Subcutaneous adipose tissue (tissue), 4 donors: Measurements from ENCODE around the gene INPP4B. TPM values are rescaled to one million over a fixed set of nuclear protein-coding genes. Genes with fewer than 3 reads are reported as not detected.

Experiments used
- total RNA-seq, 4 donors: library from RNA; depleted of rRNA; stranded (reverse); fragments of >200 nt; gene quantifications; one replicate each; pipeline ENCODE4 v1.1.0, GENCODE V29; 2016
- TF ChIP-seq, protein P1 (sequence below): fragments of 450-650 bp; IDR thresholded peaks from one replicate; pipeline ENCODE4 v1.5.1; 2016; ENCODE audit warnings: low read depth, mild to moderate bottlenecking, control low read depth, antibody characterized with exemption, moderate library complexity

Gene INPP4B
- total RNA-seq, 4 donors from 2014 or later, result 14.3 to 28.1 (median 24.6) TPM

DNA sequence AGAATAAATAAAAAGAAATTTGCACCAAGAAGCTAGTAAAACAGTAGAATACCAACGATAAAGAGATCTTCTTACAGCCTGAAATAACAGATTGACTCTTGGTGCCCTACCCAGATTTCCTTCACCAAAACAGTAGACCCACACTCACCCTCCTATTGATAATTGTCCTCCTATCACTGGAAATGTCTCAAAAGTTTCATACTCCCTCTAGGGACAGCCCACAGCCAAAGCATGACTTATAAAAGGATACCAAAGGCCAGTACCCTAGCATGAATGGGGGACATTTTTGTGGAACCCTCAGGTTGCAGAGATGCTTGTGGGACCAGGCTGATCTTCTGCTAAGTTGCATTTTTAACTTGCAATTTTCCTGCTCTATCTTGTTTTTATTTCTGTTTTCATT, 104.1 kb downstream of the INPP4B start:
- TF ChIP-seq, protein P1, sequence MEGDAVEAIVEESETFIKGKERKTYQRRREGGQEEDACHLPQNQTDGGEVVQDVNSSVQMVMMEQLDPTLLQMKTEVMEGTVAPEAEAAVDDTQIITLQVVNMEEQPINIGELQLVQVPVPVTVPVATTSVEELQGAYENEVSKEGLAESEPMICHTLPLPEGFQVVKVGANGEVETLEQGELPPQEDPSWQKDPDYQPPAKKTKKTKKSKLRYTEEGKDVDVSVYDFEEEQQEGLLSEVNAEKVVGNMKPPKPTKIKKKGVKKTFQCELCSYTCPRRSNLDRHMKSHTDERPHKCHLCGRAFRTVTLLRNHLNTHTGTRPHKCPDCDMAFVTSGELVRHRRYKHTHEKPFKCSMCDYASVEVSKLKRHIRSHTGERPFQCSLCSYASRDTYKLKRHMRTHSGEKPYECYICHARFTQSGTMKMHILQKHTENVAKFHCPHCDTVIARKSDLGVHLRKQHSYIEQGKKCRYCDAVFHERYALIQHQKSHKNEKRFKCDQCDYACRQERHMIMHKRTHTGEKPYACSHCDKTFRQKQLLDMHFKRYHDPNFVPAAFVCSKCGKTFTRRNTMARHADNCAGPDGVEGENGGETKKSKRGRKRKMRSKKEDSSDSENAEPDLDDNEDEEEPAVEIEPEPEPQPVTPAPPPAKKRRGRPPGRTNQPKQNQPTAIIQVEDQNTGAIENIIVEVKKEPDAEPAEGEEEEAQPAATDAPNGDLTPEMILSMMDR, result no peak

DNA sequence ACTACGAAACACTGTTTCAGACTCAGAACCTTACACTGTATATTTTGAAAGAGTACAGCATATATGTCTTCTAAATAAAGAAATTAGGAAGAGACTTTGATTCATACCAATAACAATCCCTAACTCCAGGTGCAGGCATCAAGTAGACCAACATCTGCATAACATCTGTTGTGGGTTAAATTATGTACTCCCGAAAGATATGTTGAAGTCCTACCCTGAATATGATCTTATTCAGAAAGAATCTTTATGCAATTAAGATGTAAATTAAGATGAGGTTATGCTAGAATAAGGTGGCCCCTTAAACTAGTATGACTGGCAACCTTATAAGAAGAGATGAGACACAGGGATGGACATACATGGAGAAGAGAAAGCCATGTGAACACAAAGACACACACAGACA, 117.9 kb downstream of the INPP4B start:
- TF ChIP-seq, protein P1, result no peak

DNA sequence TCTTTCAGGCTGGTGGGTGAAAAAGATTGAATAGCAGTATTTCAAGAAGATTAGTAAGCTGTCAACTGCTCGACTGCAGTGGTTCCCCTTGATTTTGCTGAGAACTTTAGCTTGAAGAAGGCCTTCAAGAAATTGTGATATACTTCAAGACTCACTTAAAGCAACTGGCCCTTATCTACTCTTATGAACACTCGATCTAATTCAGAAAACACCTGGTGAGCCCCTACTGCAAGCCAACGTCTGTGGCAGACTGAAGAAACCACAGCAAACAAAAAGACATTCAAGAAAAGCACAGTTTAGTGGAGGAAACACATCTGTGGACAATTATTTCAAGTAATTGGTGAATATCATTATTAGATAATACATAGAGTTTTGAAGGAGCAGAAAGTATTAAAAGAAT, 119.0 kb downstream of the INPP4B start:
- TF ChIP-seq, protein P1, result no peak

DNA sequence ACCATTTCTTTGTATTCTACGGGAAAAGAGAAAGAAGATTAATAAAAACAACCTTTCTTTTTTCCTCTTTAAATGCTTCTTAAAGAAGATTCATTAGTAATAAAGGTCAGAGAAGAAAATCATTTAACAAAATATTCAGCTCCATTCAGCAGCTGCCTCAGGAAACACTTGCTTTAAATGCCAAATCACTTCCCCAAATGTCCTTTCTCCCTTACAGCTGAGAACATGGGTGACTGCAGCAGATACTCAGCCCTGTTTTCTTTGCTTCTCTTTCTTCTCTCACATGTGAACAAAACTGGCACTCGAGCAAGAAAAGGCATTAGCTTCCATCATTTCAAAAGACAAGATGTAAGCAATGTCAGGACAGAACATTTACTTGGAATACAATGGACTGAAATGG, 120.2 kb downstream of the INPP4B start:
- TF ChIP-seq, protein P1, result no peak

DNA sequence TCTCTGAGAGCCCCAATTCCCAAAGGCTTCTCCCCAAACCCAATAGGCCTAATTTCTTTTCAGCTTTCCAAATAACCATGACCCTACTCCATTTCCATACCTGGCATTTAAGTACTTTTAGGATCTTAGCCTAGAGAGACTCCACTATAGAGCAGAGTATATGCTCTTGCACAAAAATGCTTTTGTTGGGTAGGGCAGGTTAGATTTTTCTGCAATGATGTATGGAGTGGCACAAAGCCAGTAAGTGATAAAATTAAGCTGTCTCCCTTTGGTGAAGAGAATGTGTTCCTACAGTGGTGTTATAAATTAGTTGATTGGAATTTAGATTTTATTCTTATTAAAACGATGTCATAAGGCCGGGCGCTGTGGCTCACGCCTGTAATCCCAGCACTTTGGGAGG, 124.9 kb downstream of the INPP4B start:
- TF ChIP-seq, protein P1, result no peak

DNA sequence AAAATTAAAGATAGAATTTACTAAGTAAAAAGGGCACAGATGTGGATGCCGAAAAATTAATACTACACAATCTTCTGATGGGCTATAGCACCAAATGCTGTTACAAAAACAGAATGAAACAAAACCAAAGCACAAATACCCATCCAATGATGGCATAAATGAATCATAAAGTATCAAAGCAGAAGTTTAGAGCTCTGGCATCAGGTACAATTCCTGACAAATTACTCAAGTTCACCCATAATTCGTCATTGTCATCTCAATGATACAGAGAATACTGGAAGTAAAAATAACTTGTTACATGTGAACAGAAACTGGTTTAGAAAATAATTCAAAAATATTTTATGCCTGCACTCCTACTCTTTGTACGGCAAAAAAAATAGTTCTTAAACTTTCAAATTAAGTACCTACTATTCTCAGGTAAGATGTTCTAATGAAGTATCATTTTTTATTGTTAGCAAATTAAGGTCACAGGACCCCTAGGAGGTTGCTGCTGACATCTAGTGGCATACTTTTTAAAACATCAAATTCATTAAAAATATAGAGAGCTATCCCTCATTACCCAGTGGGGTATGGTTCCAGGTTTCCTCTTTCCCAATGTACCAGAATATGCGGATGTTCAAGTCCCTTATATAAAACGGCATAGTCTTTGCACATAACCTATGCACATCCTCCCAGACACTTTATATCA, 126.1 kb downstream of the INPP4B start:
- TF ChIP-seq, protein P1, result no peak

DNA sequence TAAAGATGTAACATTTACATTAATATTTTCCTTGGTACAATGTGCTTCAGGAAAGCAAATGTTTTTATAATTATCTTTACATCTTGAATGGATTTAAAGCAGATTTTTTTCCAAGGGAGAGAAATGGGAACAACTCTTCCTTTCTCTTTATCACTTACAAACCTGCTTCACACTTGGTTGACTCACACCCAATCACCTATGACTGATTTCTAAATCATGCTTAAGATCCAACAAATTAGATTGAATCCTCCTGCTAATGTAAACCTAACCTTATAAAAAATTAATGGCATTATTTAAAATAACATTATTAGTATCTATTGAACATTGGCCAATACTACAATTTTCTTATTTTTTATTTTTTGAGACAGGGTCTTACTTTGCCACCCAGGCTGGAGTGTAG, 127.1 kb downstream of the INPP4B start:
- TF ChIP-seq, protein P1, result no peak
